UCSD-AML1 (cell line): ENCODE results near the gene OR10A7.
"Not testable (repeated sequence)": the region's sequence is repeated elsewhere in the genome, so short reads cannot be mapped to it uniquely, and the experiment has no call there.

Source experiments
- DNase-seq: peaks from one replicate; lab custom pipeline; 2025; ENCODE audit not compliant: unreplicated experiment; lab: John Stamatoyannopoulos, UW

Gene OR10A7, protein sequence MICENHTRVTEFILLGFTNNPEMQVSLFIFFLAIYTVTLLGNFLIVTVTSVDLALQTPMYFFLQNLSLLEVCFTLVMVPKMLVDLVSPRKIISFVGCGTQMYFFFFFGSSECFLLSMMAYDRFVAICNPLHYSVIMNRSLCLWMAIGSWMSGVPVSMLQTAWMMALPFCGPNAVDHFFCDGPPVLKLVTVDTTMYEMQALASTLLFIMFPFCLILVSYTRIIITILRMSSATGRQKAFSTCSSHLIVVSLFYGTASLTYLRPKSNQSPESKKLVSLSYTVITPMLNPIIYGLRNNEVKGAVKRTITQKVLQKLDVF

DNA sequence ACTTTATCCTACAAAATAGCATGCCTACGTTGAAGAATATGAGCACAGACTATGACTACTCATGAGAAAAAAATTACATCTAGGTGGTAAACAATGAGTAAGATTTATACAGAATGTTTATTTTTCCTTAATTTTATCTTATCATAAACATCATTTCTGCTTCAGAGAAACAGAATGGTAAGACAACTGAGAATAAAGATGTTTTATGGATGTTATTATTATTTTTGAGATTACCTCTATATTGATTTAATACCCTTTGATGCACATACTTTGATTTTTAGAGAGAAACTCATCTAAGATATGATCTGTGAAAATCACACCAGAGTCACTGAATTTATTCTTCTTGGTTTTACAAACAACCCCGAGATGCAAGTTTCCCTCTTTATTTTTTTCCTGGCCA, at the start of gene OR10A7:
Gene OR10A7, plus strand, starts transcription at position 301 of the 400 bp plus-strand sequence. Its CDS starts 0 bp downstream, at position 301.
- no peak for DNase-seq

DNA sequence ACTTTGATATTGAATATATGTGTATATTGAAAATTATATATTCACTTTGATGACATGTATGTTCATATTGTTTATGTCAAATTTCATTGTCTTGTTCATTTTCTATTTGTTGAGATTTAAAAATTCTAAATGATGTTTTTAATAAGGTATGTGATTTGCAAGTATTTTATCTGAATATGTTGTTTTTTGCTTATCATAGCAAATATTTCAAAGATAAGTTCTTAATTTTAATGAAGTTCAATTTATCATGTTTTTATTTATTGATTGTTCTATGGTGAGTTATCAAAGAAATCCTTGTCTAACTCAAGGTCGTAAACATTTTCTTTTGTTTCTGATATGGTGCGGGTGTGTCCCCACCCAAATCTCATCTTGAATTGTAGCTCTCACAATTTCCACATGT, 49.4 kb upstream of the OR10A7 start:
- DNase-seq = no peak

DNA sequence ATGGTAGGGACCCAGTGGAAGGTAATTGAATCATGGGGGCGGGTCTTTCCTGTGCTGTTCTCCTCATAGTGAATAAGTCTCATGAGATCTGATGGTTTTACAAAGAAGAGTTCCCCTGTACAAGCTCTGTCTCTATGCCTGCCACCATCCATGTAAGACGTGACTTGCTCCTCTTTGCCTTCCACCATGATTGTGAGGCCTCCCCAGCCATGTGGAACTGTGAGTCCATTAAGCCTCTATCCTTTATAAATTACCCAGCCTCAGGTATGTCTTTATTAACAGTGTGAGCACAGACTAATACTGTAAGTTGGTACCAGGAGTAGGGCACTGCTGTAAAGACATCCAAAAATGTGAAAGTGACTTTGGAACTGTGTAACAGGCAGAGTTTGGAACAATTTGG, 49.0 kb upstream of the OR10A7 start:
- DNase-seq = not testable (repeated sequence)

DNA sequence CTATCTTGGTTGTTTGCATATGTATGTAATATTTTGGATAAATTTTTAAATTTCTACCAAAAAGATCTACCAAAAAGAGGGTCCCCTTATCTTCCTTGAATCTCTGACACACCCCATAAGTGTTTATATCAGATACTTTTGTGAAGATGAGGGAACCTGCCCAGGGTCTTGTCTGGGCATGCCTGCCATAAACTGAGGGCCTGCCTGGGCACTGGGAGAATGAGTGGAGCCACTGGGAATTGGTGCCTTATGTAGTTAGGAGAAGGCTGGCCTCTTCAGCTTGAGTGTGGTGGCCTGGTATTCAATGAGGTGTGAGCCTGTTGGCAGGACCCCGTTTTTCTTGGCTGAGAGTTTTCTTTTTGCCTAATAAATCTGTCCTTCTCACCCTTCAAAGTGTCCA, 48.1 kb upstream of the OR10A7 start:
- no peak for DNase-seq

DNA sequence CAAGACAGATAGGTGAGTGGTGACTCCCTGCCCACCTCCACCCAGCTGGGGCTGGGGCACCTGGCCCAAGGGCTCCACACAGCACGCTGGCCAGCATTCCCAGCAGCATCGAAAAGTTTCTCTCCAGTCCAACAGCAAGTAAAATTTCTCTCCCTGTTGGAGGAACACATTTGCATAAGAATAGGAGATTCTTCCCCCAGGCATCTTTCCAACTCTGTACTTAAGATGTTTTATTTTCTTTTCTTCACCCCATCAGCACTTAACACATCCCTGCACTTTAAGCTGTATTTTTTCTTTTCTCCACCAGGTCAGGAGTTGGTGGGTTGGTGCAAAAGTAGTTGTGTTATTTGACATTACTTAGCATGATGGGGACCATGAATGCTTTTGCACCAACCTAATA, 47.4 kb upstream of the OR10A7 start:
- no peak for DNase-seq

DNA sequence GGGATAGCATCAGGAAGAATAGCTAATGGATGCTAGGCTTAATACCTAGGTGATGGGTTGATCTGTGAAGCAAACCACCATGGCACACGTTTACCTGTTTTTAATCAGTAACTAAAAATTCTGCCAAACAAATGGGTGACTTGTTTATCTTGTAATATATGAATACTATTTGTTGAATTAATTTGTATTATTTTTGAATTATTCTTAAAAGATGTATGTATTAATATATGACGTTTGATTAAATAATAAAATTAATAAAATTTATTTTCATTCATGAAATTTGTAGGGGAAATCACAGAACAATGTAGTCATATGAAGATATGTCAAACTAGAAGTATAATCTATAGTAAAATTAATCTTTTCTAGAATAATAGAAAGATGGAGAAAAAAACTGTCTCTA, 32.3 kb upstream of the OR10A7 start:
- no peak for DNase-seq

DNA sequence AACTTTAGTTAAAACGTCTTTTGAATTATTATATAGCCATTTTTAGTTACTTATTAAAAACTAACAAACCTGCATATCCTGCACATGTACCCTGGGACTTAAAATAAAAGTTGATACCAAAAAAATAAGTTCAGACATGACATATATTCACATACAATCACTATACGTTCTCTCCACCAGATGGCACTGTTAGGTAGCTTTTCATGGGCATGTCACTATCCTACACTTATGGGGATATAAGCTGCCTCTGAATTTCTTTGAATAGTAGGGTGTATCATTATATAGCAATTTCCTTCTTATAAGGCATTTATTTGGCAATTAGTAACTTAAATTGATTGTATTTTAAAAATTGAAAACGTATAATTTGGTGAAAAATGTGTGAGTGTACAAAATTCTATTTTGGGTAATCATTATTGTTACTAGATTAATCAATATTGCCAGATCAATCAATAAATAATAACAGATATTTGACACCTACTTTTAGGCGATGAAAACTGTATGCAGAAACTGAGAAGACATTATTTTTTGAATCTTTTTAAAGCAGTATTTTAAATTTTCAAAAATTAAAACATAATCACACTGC, 31.8 kb upstream of the OR10A7 start:
- no peak for DNase-seq

DNA sequence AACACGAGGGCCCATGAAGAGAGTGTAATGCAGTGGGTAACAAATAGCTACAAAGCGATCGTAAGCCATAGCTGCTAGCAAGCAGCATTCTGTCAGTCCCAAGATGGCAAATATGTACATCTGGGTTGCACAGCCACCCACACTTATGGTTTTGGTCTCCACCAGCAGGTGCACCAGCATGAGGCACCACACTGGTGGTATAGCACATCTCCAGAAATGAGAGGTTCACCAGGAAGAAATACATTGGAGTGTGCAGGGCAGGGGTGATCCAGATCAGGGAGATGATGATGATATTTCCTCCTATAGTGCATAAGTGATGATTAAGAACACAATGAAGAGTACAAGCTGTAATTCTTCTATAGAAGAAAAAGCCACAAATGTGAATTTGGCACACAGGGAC, 26.4 kb upstream of the OR10A7 start:
- DNase-seq = no peak

DNA sequence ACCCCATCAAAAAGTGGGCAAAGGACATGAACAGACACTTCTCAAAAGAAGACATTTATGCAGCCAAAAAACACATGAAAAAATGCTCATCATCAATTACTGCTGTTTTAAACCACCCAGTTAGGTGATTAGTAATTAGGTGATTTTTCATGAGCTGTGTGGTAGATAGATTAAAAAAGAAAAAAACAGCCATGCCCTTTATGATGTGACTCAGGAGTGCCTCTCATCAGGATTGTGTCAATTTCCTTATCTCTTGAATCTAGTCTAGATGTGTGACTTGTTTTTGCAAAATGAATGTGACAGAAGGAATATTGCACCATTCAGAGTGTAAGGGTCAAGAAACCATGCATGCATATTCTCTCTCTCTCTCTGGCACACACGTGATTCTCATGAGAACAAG, 5.7 kb downstream of the OR10A7 start:
- no peak for DNase-seq

DNA sequence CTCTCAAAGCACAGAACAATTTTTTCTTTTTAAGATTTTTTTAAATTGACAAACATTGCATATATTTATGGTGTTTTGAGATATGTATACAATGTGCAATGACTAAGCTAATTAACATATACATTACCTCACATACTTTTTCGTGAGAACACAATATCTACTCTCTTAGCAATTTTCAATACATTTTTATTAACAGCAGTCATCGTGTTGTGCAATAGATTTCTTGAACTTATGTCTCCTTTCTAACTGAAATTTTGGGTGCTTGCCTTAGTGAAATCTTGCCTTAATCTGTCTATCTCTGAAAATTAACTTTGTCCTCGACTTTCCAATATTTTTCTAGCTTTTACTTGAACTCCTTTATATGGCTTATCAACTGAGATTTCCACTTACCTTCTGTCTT, 6.8 kb downstream of the OR10A7 start:
- DNase-seq = no peak

DNA sequence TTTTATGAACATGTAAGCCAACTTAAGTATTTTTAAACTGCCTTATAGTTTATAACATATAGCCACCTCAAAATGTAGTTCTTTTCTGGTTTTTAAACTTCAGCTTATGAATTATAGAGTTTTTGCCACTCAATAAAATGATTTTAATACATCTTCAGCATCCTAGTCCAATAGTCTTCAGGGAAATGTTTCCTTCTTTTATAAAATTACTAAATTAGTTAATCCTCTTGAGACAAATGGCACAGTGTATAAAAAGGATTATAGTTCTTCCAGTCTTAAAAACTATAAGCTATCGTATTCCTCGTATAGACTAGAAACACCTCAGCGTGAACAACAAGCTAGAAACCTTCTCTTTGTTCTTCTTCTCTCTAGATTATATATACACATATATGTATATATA, 23.5 kb downstream of the OR10A7 start, which contains the start of gene OR6C74:
Gene OR6C74, plus strand, starts transcription at position 301 of the 400 bp plus-strand sequence. CDS start 2,679 bp downstream, outside the sequence.
- DNase-seq = no peak

DNA sequence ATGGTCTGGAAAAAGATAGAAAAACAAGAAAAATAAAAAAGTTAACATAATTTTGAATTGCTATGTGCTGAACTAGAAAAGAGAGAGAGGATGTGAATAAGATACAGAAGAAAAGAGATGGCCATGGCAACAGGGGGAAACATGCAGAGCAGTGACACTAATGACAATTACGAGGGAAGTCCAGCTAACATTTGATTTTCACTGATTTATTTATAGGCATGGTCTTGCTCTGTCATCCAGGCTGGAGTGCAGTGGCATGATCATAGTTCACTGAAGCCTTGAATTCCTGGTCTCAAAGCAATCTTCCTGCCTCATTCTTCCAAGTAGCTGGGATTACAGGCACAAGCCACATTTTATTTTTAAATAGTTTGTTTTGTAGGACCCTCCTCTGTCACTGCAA, 25.3 kb downstream of the OR10A7 start:
- no peak for DNase-seq

DNA sequence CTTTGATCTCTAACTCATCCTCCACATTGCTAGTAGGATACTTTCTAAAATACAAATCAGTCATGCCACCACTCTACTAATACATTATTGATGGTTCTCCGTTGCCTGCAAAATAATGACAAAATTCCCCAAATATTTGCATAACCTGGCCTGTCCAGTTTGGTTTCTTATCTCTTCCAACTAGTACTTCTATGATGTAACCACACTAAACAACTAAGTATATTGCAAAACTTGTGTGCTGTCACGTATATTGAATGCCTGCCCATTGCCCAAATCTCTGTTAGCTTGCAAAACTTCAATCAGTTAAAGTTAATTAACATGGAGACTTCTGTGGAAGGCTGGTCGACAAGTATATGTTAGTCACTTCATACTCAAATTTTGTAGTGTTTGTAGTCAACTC, 30.1 kb downstream of the OR10A7 start:
- DNase-seq = no peak

DNA sequence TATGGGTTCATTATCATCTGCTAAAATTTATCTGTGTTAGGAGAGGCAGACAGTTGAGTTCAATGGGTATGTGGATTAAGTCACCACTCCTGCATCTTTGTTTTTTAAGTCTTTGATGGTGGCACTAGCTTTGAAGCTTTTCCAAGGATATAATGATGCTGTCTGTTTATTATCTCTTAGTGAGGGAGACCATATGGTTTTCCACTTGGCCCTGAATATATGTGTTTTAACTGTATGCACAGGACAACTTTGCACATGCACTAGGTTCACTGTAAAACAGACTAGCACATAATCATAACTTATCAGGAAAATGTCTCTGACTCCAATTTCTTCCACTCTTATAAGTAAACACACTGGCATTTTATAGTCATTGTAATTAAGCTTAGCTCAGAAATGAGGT, 32.5 kb downstream of the OR10A7 start:
- DNase-seq = no peak

DNA sequence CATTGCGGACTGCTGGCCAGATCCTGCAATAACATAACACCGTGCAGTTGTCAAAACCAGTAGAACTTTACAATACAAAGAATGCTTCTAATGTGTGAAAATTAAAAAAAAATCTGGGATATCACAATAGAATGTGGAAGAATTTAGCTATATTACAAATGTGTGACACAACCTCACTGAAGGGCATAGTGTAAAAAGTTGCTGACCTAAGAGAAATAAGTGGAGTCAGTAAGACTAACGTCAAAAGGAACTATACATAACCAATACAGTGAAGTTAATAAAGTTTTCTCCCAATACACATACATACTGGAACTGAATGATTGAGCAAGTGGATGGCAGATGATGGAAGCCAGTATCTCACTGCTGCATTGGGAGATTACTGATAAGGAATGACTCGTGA, 36.0 kb downstream of the OR10A7 start:
- DNase-seq = no peak

DNA sequence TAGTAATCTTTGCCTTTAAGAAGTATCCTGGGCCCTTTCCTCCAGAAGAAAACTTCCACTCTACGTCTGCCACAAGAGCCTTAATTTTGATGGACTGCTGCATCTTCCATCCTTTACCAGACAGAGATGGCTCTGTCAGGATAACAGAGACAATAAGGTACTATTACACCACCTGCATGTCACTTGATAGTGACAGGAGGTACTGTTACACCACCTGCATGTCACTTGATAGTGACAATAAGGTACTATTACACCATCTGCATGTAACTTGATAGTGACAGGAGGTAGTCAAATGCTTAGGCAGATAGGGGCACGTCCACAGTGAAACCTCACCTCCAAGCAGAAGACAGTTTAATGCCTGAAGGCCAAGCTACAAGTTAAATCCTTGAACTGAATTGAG, 37.5 kb downstream of the OR10A7 start:
- DNase-seq = no peak
